Posterior cingulate gyrus (tissue), 11 donors: Measurements from ENCODE around the gene HHAT.
A peak's percentile ranks its signal among the peaks of the same experiment; 100 is the strongest.

Experiments used
- DNase-seq, 10 donors: peaks; one replicate each; pipeline versions ENCODE4 v3.0.0 to v3.0.0-alpha.2; 2020 to 2021; ENCODE audit warnings: mixed read lengths in 3 of 10
- intact Hi-C: fragments of 100-400 bp; cut with DNase I; formaldehyde crosslinking; loops from one replicate; pipeline ENCODE4 v1.15.1; 2023

HHAT gene

GRCh38 chr1:210475806-210476205, 147.1 kb downstream of the HHAT start:
- intact Hi-C loops, result no loop called here
- DNase-seq, result no peak

GRCh38 chr1:210476730-210477129, 148.0 kb downstream of the HHAT start:
- no peak for DNase-seq
- intact Hi-C loops, result no loop called here

- intact Hi-C loops, result no loop called here
- no peak for DNase-seq
These were observed 148.7 kb downstream of the HHAT start for GRCh38 chr1:210477328-210477924.

- DNase-seq, result no peak
- intact Hi-C loops, result no loop called here
These were observed 150.1 kb downstream of the HHAT start for GRCh38 chr1:210478820-210479219.

GRCh38 chr1:210482491-210482890, 153.8 kb downstream of the HHAT start:
- DNase-seq, result no peak
- intact Hi-C loops, result no loop called here

GRCh38 chr1:210482945-210483617, 154.4 kb downstream of the HHAT start:
- DNase-seq, result no peak
- intact Hi-C loops, result no loop called here

GRCh38 chr1:210483821-210484220, 155.1 kb downstream of the HHAT start:
- intact Hi-C loops, result no loop called here

GRCh38 chr1:210487021-210487420, 158.3 kb downstream of the HHAT start:
- no peak for DNase-seq
- intact Hi-C loops, result no loop called here

More at GRCh38 chr1:210483821-210484220, 155.1 kb downstream of the HHAT start:
- no peak for DNase-seq

- no peak for DNase-seq
- intact Hi-C loops, result no loop called here
These were observed 160.8 kb downstream of the HHAT start for GRCh38 chr1:210489491-210489890.

- intact Hi-C loops, result no loop called here
- DNase-seq, result no peak
These were observed 162.1 kb downstream of the HHAT start for GRCh38 chr1:210490781-210491180.

GRCh38 chr1:210496063-210496462, 167.4 kb downstream of the HHAT start:
- DNase-seq, result peak in 7 of 10 donors; percentile 7 to 88 (median 37)
- intact Hi-C loops, result no loop called here

GRCh38 chr1:210499956-210500355, 171.3 kb downstream of the HHAT start:
- DNase-seq, result no peak
- intact Hi-C loops, result no loop called here

- intact Hi-C loops, result no loop called here
- no peak for DNase-seq
These were observed 172.1 kb downstream of the HHAT start for GRCh38 chr1:210500831-210501230.

- intact Hi-C loops, result no loop called here
These were observed 175.6 kb downstream of the HHAT start for GRCh38 chr1:210504286-210504685.

GRCh38 chr1:210505601-210506496, 177.1 kb downstream of the HHAT start:
- intact Hi-C loops, result no loop called here
- no peak for DNase-seq

More at GRCh38 chr1:210504286-210504685, 175.6 kb downstream of the HHAT start:
- no peak for DNase-seq

GRCh38 chr1:210506689-210507088, 178.0 kb downstream of the HHAT start:
- no peak for DNase-seq
- intact Hi-C loops, result no loop called here

- intact Hi-C loops, result no loop called here
- DNase-seq, result no peak
These were observed 187.5 kb downstream of the HHAT start for GRCh38 chr1:210516092-210516656.

- no peak for DNase-seq
- intact Hi-C loops, result no loop called here
These were observed 188.2 kb downstream of the HHAT start for GRCh38 chr1:210516697-210517459.

GRCh38 chr1:210523830-210524229, 195.1 kb downstream of the HHAT start:
- intact Hi-C loops, result no loop called here
- DNase-seq, result no peak

GRCh38 chr1:210525716-210526454, 197.2 kb downstream of the HHAT start:
- no peak for DNase-seq
- intact Hi-C loops, result no loop called here
